Natural killer cell (primary cell): ENCODE results near the gene DNAJB1. TPM values are rescaled to one million over a fixed set of nuclear protein-coding genes. Genes with fewer than 3 reads are reported as not detected.

Experiments
- ATAC-seq, 3 donors: fragments of 150-1000 bp in 2 of 3; fragments of 200-7000 bp in 1 of 3; cut with Tn5 transposase; 1 replicate in 1 of 3; 2 replicates in 2 of 3; pipeline ENCODE4 v1.10.0; 2021; ENCODE audit warnings: mild to moderate bottlenecking in 2 of 3, moderate library complexity in 2 of 3
- DNase-seq, 2 donors: peaks; one replicate each; pipeline versions ENCODE4 v3.0.0 to v3.0.0-alpha.2; 2013 to 2021; ENCODE audit warnings: mixed read lengths in 1 of 2
- H3K27ac ChIP-seq: one replicate; pipeline ENCODE4 v1.5.1; 2013; ENCODE audit warnings: mild to moderate bottlenecking, low read length
- H3K27me3 ChIP-seq: one replicate; pipeline ENCODE4 v1.6.1; 2013; ENCODE audit warnings: low read length; ENCODE audit not compliant: control insufficient read depth, insufficient read depth
- H3K36me3 ChIP-seq: one replicate; pipeline ENCODE4 v1.6.1; 2013; ENCODE audit warnings: low read length; ENCODE audit not compliant: control insufficient read depth, insufficient read depth
- H3K4me1 ChIP-seq: one replicate; pipeline ENCODE4 v1.6.1; 2013; ENCODE audit warnings: low read length; ENCODE audit not compliant: control insufficient read depth, insufficient read depth
- H3K4me3 ChIP-seq: one replicate; pipeline ENCODE4 v1.5.1; 2013; ENCODE audit warnings: low read length
- H3K9me3 ChIP-seq: one replicate; pipeline ENCODE4 v1.6.1; 2013; ENCODE audit warnings: low read length; ENCODE audit not compliant: control insufficient read depth, insufficient read depth
- H3K27ac Mint-ChIP-seq, 2 donors: one replicate each; pipeline ENCODE4 v1.8.0; 2022; ENCODE audit warnings: mild to moderate bottlenecking in 2 of 2, mixed read lengths in 2 of 2, moderate library complexity in 1 of 2
- H3K27me3 Mint-ChIP-seq, 2 donors: one replicate each; pipeline ENCODE4 v1.8.0; 2022; ENCODE audit warnings: low read depth in 2 of 2, mixed read lengths in 2 of 2
- H3K36me3 Mint-ChIP-seq: one replicate; pipeline ENCODE4 v1.8.0; 2022; ENCODE audit warnings: mixed read lengths
- H3K4me1 Mint-ChIP-seq, 2 donors: one replicate each; pipeline ENCODE4 v1.8.0; 2022; ENCODE audit warnings: mixed read lengths in 2 of 2
- H3K4me3 Mint-ChIP-seq: one replicate; pipeline ENCODE4 v1.8.0; 2022; ENCODE audit warnings: mild to moderate bottlenecking, moderate library complexity, mixed read lengths
- H3K9me3 Mint-ChIP-seq, 2 donors: one replicate each; pipeline ENCODE4 v1.8.0; 2022; ENCODE audit warnings: mixed read lengths in 2 of 2
- CTCF ChIP-seq: fragments of 200-600 bp; IDR thresholded peaks from one replicate; pipeline ENCODE4 v1.8.0; 2022; ENCODE audit warnings: antibody characterized with exemption
- WGBS: methylation state at CpG from one replicate; pipeline ENCODE4 v1.1.7; 2013; ENCODE audit warnings: missing lambda C conversion rate; ENCODE audit not compliant: insufficient coverage; 5-methylcytosine and 5-hydroxymethylcytosine counted together
- intact Hi-C: fragments of 100-400 bp; cut with micrococcal nuclease; formaldehyde crosslinking; loops from one replicate; pipeline ENCODE4 v1.14.2; 2022
- total RNA-seq, 4 donors: library from RNA; stranded (reverse); fragments of 120-200 nt in 1 of 4; gene quantifications; one replicate each; pipeline versions ENCODE4 v1.2.3 to v1.2.4, GENCODE V29; 2013 to 2022

The DNAJB1 gene
- total RNA-seq, 3 donors from 2014 or later (not counting 1 experiment from before 2014, with no cell fraction given): 148 to 238 (median 192) TPM

GRCh38 chr19:14555918-14556661, 37.9 kb upstream of the DNAJB1 start:
- Mint-ChIP-seq H3K4me3 (peak overlapping the region; percentile 77), H3K36me3 (no peaks in the 10 kb centered on the region), H3K27ac (peak overlapping the region; percentile 83 to 91), H3K4me1 (peaks cover 23 to 51% of the 10 kb centered on the region in 2 donors), H3K27me3 (no peaks in the 10 kb centered on the region), H3K9me3 (no peaks in the 10 kb centered on the region)
- Histone ChIP-seq H3K27ac (peak overlapping the region; percentile 69), H3K4me3 (peak overlapping the region; percentile 0), H3K36me3 (peaks cover 5% of the 10 kb centered on the region), H3K27me3 (no peaks in the 10 kb centered on the region), H3K9me3 (no peaks in the 10 kb centered on the region), H3K4me1 (peaks cover 78% of the 10 kb centered on the region)
- peak in 2 of 3 donors; percentile 35 to 51 for ATAC-seq
- intact Hi-C loops: loop anchor here (1.0 kb wide), 1 partner anchor 51 kb away; no protein-coding TSS in a partner anchor
- 51% methylated on average over 12 of the region's 12 CpGs for WGBS
- TF ChIP-seq CTCF: no peak
- no peak for DNase-seq

- intact Hi-C loops: no loop called here
- no peak overlapping the region for H3K4me3 Mint-ChIP-seq
- peaks cover 10% of the 10 kb centered on the region for H3K36me3 ChIP-seq
- no peaks in the 10 kb centered on the region for H3K27me3 ChIP-seq
- no peaks in the 10 kb centered on the region for H3K9me3 Mint-ChIP-seq
- DNase-seq (no peak), ATAC-seq (no peak)
- H3K27ac Mint-ChIP-seq: peak overlapping the region in 1 of 2 donors; percentile 22
- H3K27ac ChIP-seq: no peak overlapping the region
- H3K9me3 ChIP-seq: no peaks in the 10 kb centered on the region
- H3K36me3 Mint-ChIP-seq: no peaks in the 10 kb centered on the region
- WGBS: 78% methylated on average over 6 of the region's 6 CpGs
- H3K27me3 Mint-ChIP-seq: no peaks in the 10 kb centered on the region
- H3K4me1 ChIP-seq: peaks cover 66% of the 10 kb centered on the region
- no peak for TF ChIP-seq CTCF
- peaks cover 23 to 50% of the 10 kb centered on the region in 2 donors for H3K4me1 Mint-ChIP-seq
- no peak overlapping the region for H3K4me3 ChIP-seq
Measured at GRCh38 chr19:14554382-14554812, 36.2 kb upstream of the DNAJB1 start.

GRCh38 chr19:14553939-14554243, 35.7 kb upstream of the DNAJB1 start:
- H3K4me3 Mint-ChIP-seq: no peak overlapping the region
- Histone ChIP-seq H3K4me3 (no peak overlapping the region), H3K4me1 (peaks cover 65% of the 10 kb centered on the region), H3K27me3 (no peaks in the 10 kb centered on the region), H3K36me3 (peaks cover 13% of the 10 kb centered on the region), H3K9me3 (no peaks in the 10 kb centered on the region), H3K27ac (no peak overlapping the region)
- no peak for TF ChIP-seq CTCF
- no peaks in the 10 kb centered on the region for H3K36me3 Mint-ChIP-seq
- ATAC-seq: no peak
- intact Hi-C loops: no loop called here
- H3K27me3 Mint-ChIP-seq: no peaks in the 10 kb centered on the region
- H3K4me1 Mint-ChIP-seq: peaks cover 23 to 49% of the 10 kb centered on the region in 2 donors
- 81% methylated on average over 9 of the region's 9 CpGs for WGBS
- DNase-seq: no peak
- no peaks in the 10 kb centered on the region for H3K9me3 Mint-ChIP-seq
- H3K27ac Mint-ChIP-seq: peak overlapping the region in 1 of 2 donors; percentile 75
